Fibroblast of villous mesenchyme (primary cell): Measurements from ENCODE around the gene DOCK4. TPM values are rescaled to one million over a fixed set of nuclear protein-coding genes. Genes with fewer than 3 reads are reported as not detected.
"Not testable (repeated sequence)": the region's sequence is repeated elsewhere in the genome, so short reads cannot be mapped to it uniquely, and the experiment has no call there.

ENCODE experiments used
- DNase-seq: peaks from one replicate; pipeline ENCODE4 v3.0.0-alpha.2; 2010; ENCODE audit warnings: low read depth
- H3K4me3 ChIP-seq: 2 replicates; pipeline ENCODE4 v1.5.1; 2011; ENCODE audit warnings: low read depth, mild to moderate bottlenecking, low read length
- CTCF ChIP-seq: IDR thresholded peaks from 2 replicates; pipeline ENCODE4 v1.5.1; 2012; ENCODE audit warnings: low read depth, mild to moderate bottlenecking, low read length; ENCODE audit not compliant: insufficient read depth
- total RNA-seq: library from RNA; depleted of rRNA; stranded (reverse); fragments of >200 nt; gene quantifications from 2 replicates; pipeline ENCODE4 v1.2.3, GENCODE V29; 2012

DOCK4 gene
- total RNA-seq, 1 donor = 43.6 TPM

- no peak overlapping the region for H3K4me3 ChIP-seq
- TF ChIP-seq CTCF = no peak
- peak; percentile 38 for DNase-seq
These were observed 286.5 kb downstream of the DOCK4 start for GRCh38 chr7:111919631-111920179.

- TF ChIP-seq CTCF = no peak
- no peak for DNase-seq
- H3K4me3 ChIP-seq = no peak overlapping the region
These were observed 287.0 kb downstream of the DOCK4 start for GRCh38 chr7:111919164-111919563.

GRCh38 chr7:111918461-111918860 lies 287.7 kb downstream of the DOCK4 start:
- peak; percentile 35 for DNase-seq
- no peak for TF ChIP-seq CTCF
- H3K4me3 ChIP-seq = no peak overlapping the region

GRCh38 chr7:111917404-111917803 lies 288.8 kb downstream of the DOCK4 start:
- DNase-seq, H3K4me3 ChIP-seq: not testable (repeated sequence)

DNA sequence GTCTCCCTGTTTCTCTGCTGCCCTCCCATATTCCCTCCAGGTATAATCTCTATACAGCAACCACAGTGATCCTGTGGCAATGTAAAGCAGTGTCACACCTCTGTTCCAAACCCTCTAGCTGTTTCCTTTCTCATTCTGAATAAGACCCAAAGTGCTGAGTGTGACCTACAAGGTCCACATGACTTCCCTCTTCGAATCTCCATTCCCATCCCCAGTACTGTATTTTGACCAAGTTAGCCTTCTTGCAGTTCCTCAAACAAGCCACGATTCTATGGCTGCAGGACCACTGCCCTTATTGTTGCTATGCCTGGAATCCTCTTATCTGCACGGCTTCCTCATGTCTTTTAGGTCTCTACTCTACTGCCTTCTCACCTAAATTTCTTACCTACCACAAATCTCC lies 291.9 kb downstream of the DOCK4 start:
- DNase-seq = no peak
- no peak for TF ChIP-seq CTCF
- H3K4me3 ChIP-seq = no peak overlapping the region

DNA sequence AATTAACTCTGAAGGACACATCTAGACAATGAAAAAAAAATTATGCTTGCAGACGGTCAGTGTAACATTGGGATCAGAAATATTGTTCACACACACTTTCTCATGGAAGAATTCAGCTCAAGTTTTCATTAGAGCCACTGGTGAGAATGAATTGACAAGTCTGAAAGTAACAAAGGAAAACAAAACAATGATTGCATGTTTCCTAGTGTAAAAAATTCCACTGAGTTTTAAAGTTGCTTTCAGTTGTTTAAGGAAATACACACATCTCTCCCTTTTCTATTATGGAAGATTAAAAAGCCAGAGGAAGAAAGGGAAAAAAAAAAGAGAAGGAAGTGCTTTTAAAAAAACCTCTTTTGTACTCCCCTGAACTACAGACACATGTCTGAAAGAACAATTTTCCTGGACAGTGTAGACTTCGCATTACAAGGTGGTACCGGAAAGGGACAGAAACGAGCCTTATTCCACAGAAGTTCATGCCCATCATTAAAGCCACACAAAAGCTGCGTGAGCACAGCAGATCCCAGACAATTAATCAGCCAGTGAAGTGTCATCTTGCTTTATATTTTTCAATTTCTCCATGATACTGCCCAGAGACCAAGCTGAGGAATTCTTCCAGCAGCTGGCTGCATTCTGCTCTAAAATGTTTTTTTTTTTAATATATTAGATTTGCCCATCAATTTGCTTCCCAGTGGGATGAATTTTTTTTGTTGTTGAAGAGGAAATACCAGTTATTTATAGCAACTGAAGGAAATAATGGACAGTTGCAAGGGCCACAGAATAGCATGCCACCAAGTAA lies 294.8 kb downstream of the DOCK4 start:
- no peak overlapping the region for H3K4me3 ChIP-seq
- DNase-seq = no peak
- no peak for TF ChIP-seq CTCF

- no peak overlapping the region for H3K4me3 ChIP-seq
- TF ChIP-seq CTCF = no peak
- no peak for DNase-seq
These were observed 295.5 kb downstream of the DOCK4 start for GRCh38 chr7:111910656-111911055.

DNA sequence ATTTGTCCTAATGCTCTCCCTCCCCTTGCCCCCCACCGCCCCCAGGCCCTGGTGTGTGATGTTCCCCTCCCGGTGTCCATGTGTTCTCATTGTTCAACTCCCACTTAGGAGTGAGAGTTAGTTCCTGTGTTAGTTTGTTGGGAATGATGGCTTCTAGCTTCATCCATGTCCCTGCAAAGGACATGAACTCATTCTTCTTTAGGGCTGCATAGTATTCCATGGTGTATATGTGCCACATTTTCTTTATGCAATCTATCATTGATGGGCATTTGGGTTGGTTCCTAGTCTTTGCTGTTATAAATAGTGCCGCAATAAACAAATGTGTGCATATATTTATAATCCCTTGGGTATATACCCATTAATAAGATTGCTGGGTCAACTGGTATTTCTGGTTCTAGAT lies 297.5 kb downstream of the DOCK4 start:
- H3K4me3 ChIP-seq = not testable (repeated sequence)

More for the DNA sequence above, 297.5 kb downstream of the DOCK4 start:
- not testable (repeated sequence) for DNase-seq
